Muscle of leg (tissue), 11 donors: Measurements from ENCODE around the gene TADA2B. TPM values are rescaled to one million over a fixed set of nuclear protein-coding genes. Genes with fewer than 3 reads are reported as not detected.

Source experiments
- DNase-seq: peaks from one replicate; pipeline ENCODE4 v3.0.0; 2013
- H3K27ac ChIP-seq: one replicate; pipeline ENCODE4 v1.5.1; 2013; ENCODE audit warnings: mild to moderate bottlenecking, low read length, control low read depth
- H3K27me3 ChIP-seq: one replicate; pipeline ENCODE4 v1.6.1; 2013; ENCODE audit warnings: low read length; ENCODE audit not compliant: control insufficient read depth, insufficient read depth
- H3K36me3 ChIP-seq: one replicate; pipeline ENCODE4 v1.6.1; 2013; ENCODE audit warnings: low read length; ENCODE audit not compliant: control insufficient read depth, insufficient read depth
- H3K4me1 ChIP-seq: one replicate; pipeline ENCODE4 v1.6.1; 2013; ENCODE audit warnings: low read length; ENCODE audit not compliant: control insufficient read depth, insufficient read depth
- H3K4me3 ChIP-seq: one replicate; pipeline ENCODE4 v1.5.1; 2013; ENCODE audit warnings: low read length, control low read depth
- H3K9me3 ChIP-seq: replicated peaks from 2 replicates; pipeline ENCODE4 v1.6.1; 2013; ENCODE audit warnings: low read depth, low read length; ENCODE audit not compliant: control insufficient read depth
- WGBS: methylation state at CpG from one replicate; pipeline ENCODE4 v1.1.5; 2013; ENCODE audit warnings: missing lambda C conversion rate; ENCODE audit not compliant: insufficient coverage; 5-methylcytosine and 5-hydroxymethylcytosine counted together
- polyA plus RNA-seq, 8 donors: library from polyadenylated mRNA; unstranded; fragments of 120-200 nt; gene quantifications; one replicate each; pipeline versions ENCODE4 v1.2.1 to v1.2.3, GENCODE V29; 2013; ENCODE audit warnings: inconsistent platforms in 1 of 8, low replicate concordance in 1 of 8; ENCODE audit not compliant: insufficient read length in 8 of 8, insufficient read depth in 1 of 8
- total RNA-seq: library from RNA; stranded (reverse); fragments of 120-200 nt; gene quantifications from one replicate; pipeline ENCODE4 v1.2.4, GENCODE V29; 2013

TADA2B gene
- total and polyA plus RNA-seq, 9 donors = 15.9 to 26.1 (median 22.3) TPM

DNA sequence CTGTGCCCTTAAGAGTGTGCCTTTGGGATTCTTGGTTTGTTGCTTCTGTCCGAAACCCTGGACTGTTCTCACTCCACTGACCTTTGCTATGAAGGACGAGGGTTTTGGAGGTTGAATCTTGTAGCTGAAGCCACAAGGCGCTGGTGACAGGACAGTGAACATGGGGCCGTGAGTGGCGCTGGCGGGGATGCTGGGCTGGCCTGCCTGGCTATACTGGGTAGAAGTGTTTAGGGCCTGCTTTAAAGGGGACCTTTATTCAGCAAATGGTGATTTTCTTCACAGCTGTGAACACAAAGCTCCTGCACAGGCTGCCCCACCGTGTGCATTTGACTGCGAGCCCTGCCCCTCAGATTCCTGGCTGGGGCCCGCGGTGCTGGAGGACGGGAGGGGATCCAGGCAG is 27.1 kb upstream of the TADA2B start:
- Histone ChIP-seq H3K36me3 (peaks cover 56% of the 10 kb centered on the region), H3K4me3 (no peak overlapping the region), H3K9me3 (no peaks in the 10 kb centered on the region), H3K27me3 (no peaks in the 10 kb centered on the region), H3K4me1 (peaks cover 11% of the 10 kb centered on the region), H3K27ac (no peak overlapping the region)
- DNase-seq = no peak
- WGBS = 78% methylated on average over 10 of the region's 11 CpGs

- Histone ChIP-seq H3K4me3 (no peak overlapping the region), H3K4me1 (peaks cover 11% of the 10 kb centered on the region), H3K27me3 (no peaks in the 10 kb centered on the region), H3K9me3 (no peaks in the 10 kb centered on the region), H3K36me3 (peaks cover 55% of the 10 kb centered on the region), H3K27ac (no peak overlapping the region)
- WGBS = 95% methylated on average over 3 of the region's 6 CpGs
- DNase-seq = no peak
These were observed 26.7 kb upstream of the TADA2B start for GRCh38 chr4:7016512-7016911.

- no peak overlapping the region for H3K4me3 ChIP-seq
- 92% methylated on average over 6 of the region's 6 CpGs for WGBS
- H3K27ac ChIP-seq = no peak overlapping the region
- DNase-seq = no peak
- H3K27me3 ChIP-seq = no peaks in the 10 kb centered on the region
- H3K9me3 ChIP-seq = no peaks in the 10 kb centered on the region
- peaks cover 64% of the 10 kb centered on the region for H3K36me3 ChIP-seq
- H3K4me1 ChIP-seq = peaks cover 11% of the 10 kb centered on the region
These were observed 25.6 kb upstream of the TADA2B start for GRCh38 chr4:7017446-7018048.

DNA sequence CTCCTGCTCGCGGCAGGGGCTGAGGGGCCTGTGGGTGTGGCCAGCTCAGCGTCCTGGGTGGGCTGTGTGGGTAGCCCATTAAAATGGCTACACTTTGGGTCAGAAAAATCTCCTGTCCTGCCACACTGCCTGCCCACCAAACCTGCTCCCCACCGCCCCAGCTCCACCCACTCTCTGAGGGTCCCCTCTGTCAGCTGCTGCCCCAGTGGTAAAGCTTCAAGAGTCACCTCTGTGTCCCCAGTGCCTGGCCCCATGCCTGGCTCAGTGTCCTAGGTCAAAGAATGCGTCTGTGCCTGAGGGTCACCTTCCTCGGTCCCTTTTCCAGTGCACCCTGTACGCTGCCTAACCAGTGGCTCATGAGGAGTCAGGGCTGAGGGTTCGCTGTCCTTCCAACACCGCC is 24.9 kb upstream of the TADA2B start:
- Histone ChIP-seq H3K9me3 (no peaks in the 10 kb centered on the region), H3K36me3 (peaks cover 63% of the 10 kb centered on the region), H3K4me3 (no peak overlapping the region), H3K27me3 (no peaks in the 10 kb centered on the region), H3K4me1 (peaks cover 11% of the 10 kb centered on the region), H3K27ac (no peak overlapping the region)
- no peak for DNase-seq
- WGBS = 94% methylated on average over 8 of the region's 9 CpGs

GRCh38 chr4:7019367-7019766 is 23.8 kb upstream of the TADA2B start:
- peaks cover 71% of the 10 kb centered on the region for H3K36me3 ChIP-seq
- peaks cover 11% of the 10 kb centered on the region for H3K4me1 ChIP-seq
- H3K27ac ChIP-seq = no peak overlapping the region
- H3K27me3 ChIP-seq = no peaks in the 10 kb centered on the region
- WGBS = 85% methylated on average over 8 of the region's 10 CpGs
- H3K9me3 ChIP-seq = no peaks in the 10 kb centered on the region
- DNase-seq = no peak
- no peak overlapping the region for H3K4me3 ChIP-seq

GRCh38 chr4:7020290-7020689 is 22.9 kb upstream of the TADA2B start:
- Histone ChIP-seq H3K4me3 (no peak overlapping the region), H3K27ac (no peak overlapping the region), H3K36me3 (peaks cover 71% of the 10 kb centered on the region), H3K9me3 (no peaks in the 10 kb centered on the region), H3K4me1 (peaks cover 11% of the 10 kb centered on the region), H3K27me3 (no peaks in the 10 kb centered on the region)
- WGBS = 80% methylated on average over 1 of the region's 2 CpGs
- DNase-seq = no peak

DNA sequence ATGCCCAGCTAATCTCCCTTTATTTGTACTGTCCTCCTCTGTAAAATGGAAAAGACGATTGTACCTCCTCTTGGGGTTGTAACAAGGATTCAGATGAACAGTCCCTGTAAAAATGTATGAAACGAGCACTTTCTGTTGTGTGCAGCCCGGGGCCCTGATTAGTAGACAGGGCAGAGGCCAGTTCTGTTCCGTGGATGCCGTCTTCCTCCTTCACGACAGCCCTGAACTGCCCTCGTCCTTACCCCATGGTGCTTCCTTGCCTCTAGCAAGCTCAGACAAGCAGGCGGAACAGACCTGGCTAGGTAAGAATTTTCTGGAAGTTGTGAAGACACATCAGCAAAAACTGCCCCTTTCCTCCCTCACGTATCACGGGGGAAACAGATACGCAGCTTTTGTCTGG is 22.3 kb upstream of the TADA2B start:
- no peaks in the 10 kb centered on the region for H3K27me3 ChIP-seq
- no peak for DNase-seq
- no peak overlapping the region for H3K27ac ChIP-seq
- 92% methylated on average over 2 of the region's 11 CpGs for WGBS
- peaks cover 71% of the 10 kb centered on the region for H3K36me3 ChIP-seq
- no peak overlapping the region for H3K4me3 ChIP-seq
- H3K9me3 ChIP-seq = no peaks in the 10 kb centered on the region
- peaks cover 11% of the 10 kb centered on the region for H3K4me1 ChIP-seq

GRCh38 chr4:7021355-7021754 is 21.8 kb upstream of the TADA2B start:
- Histone ChIP-seq H3K27ac (no peak overlapping the region), H3K27me3 (no peaks in the 10 kb centered on the region), H3K4me1 (peaks cover 10% of the 10 kb centered on the region), H3K36me3 (peaks cover 67% of the 10 kb centered on the region), H3K9me3 (no peaks in the 10 kb centered on the region), H3K4me3 (no peak overlapping the region)
- no peak for DNase-seq
- 50% methylated on average over 2 of the region's 5 CpGs for WGBS

DNA sequence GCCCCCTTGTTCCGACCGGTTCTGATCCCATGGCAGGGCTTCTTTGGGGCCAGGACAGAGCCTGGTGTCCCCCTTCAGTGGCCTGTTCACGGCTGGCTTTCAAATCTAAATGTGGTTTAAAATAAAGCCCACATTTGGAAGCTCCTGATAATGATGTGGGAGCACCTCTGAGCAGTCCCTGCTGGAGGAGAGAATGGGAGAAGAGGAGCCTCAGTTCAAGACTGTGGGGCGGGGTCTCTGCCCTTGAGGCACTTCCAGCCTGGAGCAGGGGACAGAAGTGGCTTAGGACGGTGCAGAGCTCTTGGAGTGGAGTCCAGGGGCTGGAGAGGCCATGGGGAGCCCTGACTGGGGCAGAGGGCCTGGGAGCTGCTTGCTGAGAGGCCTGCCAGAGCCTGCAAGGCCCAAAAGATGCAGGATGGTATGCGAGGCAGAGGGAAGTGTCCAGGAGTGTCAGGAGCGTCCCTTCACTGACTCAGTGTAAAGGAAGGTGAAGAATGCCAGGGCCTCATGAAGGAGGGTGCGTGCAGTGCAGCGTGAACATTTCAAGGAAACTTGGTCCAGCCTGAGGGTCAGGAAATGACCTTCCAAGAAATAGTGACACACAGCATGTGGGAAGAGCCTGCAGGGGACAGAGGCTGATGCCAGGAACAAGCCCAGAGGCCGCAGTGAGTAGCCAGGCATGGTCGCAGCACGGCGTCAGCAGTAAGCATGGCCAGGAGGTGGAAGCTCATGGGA is 21.1 kb upstream of the TADA2B start:
- WGBS = 87% methylated on average over 10 of the region's 13 CpGs

DNA sequence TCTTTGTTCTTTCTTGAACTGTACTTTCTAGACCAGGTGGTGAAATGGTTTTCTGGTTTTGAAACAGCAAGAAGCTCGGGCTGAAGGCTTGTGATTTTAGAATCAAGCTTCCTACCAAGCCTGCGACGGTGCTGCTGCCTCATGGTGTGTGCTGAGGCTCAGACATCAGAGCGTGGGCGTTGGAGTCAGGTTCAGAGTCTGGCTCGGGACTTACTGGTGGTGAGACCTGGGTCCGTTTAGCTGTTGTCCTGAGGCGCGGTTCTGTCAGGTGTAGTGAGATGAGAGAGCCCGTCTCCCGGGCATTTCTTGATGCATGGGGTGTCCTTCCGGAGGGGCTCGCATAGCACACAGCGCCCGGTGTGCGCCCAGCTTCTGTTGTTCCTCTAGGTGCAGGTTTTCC is 19.7 kb upstream of the TADA2B start:
- Histone ChIP-seq H3K27ac (no peak overlapping the region), H3K4me1 (peaks cover under 1% of the 10 kb centered on the region), H3K36me3 (peaks cover 68% of the 10 kb centered on the region), H3K27me3 (no peaks in the 10 kb centered on the region), H3K4me3 (no peak overlapping the region), H3K9me3 (no peaks in the 10 kb centered on the region)
- 80% methylated on average over 15 of the region's 16 CpGs for WGBS
- DNase-seq = no peak

More for the DNA sequence above, 21.1 kb upstream of the TADA2B start:
- Histone ChIP-seq H3K27me3 (no peaks in the 10 kb centered on the region), H3K27ac (no peak overlapping the region), H3K4me1 (peaks cover 8% of the 10 kb centered on the region), H3K36me3 (peaks cover 64% of the 10 kb centered on the region), H3K4me3 (no peak overlapping the region), H3K9me3 (no peaks in the 10 kb centered on the region)
- DNase-seq = no peak
